ENCODE data around the gene CPT1A.

Gene CPT1A

GRCh38 chr11:68751331-68751856, 90.3 kb downstream of the CPT1A start, which contains the start of gene TESMIN:
Gene TESMIN, minus strand, starts transcription at chr11:68751520. Its CDS starts 860 bp downstream, at chr11:68750660.
- DNase-seq, result peak; percentile 66

- no peak for DNase-seq
Measured at GRCh38 chr11:68751004-68751325, 90.8 kb downstream of the CPT1A start.

GRCh38 chr11:68750195-68751003, 91.3 kb downstream of the CPT1A start:
- DNase-seq, result no peak

GRCh38 chr11:68749229-68750123, 92.2 kb downstream of the CPT1A start:
- peak; percentile 17 for DNase-seq

- no peak for DNase-seq
Measured at GRCh38 chr11:68748061-68748460, 93.7 kb downstream of the CPT1A start.

GRCh38 chr11:68743539-68743938, 98.2 kb downstream of the CPT1A start:
- DNase-seq, result no peak

- DNase-seq, result peak; percentile 48
Measured at GRCh38 chr11:68741463-68741862, 100.3 kb downstream of the CPT1A start.

GRCh38 chr11:68735646-68736045, 106.1 kb downstream of the CPT1A start:
- DNase-seq, result no peak

GRCh38 chr11:68735125-68735524, 106.6 kb downstream of the CPT1A start:
- no peak for DNase-seq

GRCh38 chr11:68734111-68734510, 107.6 kb downstream of the CPT1A start:
- no peak for DNase-seq

- no peak for DNase-seq
Measured at GRCh38 chr11:68727783-68728182, 113.9 kb downstream of the CPT1A start.

GRCh38 chr11:68724293-68724692, 117.4 kb downstream of the CPT1A start:
- no peak for DNase-seq

GRCh38 chr11:68722143-68722542, 119.6 kb downstream of the CPT1A start:
- no peak for DNase-seq

- DNase-seq, result no peak
Measured at GRCh38 chr11:68721075-68721474, 120.6 kb downstream of the CPT1A start.

- no peak for DNase-seq
Measured at GRCh38 chr11:68715456-68716122, 126.1 kb downstream of the CPT1A start.

- DNase-seq, result no peak
Measured at GRCh38 chr11:68714060-68714856, 127.5 kb downstream of the CPT1A start.

- no peak for DNase-seq
Measured at GRCh38 chr11:68711114-68711513, 130.6 kb downstream of the CPT1A start.

GRCh38 chr11:68710409-68710808, 131.3 kb downstream of the CPT1A start:
- no peak for DNase-seq

GRCh38 chr11:68709062-68709461, 132.7 kb downstream of the CPT1A start:
- DNase-seq, result no peak

GRCh38 chr11:68707527-68707926, 134.2 kb downstream of the CPT1A start:
- no peak for DNase-seq

- DNase-seq, result no peak
Measured at GRCh38 chr11:68704887-68705286, 136.8 kb downstream of the CPT1A start.

All from fibroblast of upper back skin (primary cell).